ENCODE results near the gene STX5.
"Not testable (repeated sequence)": the region's sequence is repeated elsewhere in the genome, so short reads cannot be mapped to it uniquely, and the experiment has no call there.

Gene STX5

DNA sequence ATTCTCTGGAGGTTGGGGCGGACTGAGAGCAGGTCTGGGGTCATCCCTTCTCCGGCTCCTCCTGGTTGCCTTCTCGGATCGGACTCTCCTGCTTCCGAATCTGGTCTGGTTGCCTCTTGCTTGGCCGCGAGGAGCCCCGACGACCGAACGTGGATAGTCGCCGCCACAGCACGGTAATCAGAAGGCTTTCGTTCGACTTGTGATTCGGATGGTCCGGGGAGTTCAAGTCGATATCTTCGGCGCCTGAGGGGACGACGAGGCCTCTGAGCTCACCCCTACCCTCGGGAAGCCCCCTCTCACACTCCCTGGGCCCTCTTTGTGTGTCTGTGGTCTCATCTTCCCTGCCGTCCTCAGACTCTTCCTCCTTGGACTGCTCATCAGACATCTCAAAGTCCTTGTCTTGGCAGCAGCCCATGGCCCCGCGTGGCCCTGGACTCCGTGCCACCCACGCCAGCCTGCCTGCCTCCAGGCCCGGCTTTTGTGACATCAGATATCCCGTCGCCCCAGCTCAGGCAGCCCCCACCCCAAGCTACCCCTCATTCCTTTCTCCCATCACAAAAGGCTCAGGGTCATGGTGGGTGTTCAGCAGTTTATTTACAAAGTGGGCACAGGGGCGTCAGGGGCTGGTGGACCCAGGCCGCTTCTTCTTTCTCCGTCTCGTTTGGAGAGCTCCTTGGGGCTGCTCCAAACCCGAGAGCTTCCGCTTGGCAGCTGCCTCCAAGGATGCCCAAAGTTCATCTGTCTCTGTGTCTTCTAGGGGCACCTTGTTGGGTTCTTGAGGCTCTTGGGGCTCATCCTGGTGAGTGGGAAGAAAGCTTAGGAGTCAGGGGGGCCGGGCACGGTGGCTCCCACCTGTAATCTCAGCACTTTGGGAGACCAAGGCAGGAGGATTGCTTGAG, 734 bp upstream of the STX5 start, which contains the start of gene TEX54:
Gene TEX54 (minus strand): TSS at position 506 of the 899 bp plus-strand sequence.
- Histone ChIP-seq H2AFZ (ENCODE audit: low read depth) (peak within 1 kb of the TSS; percentile 69), H3K4me1 (ENCODE audit: low read depth, poor library complexity, severe bottlenecking) (peaks cover 52% of the 10 kb centered on the region), H3K4me2 (peak within 1 kb of the TSS; percentile 75), H3K27ac (peak within 1 kb of the TSS; percentile 80), H3K9ac (peak within 1 kb of the TSS; percentile 93), H3K79me2 (ENCODE audit: insufficient read depth, low read depth) (peaks cover 55% of the 10 kb centered on the region), H3K4me3 (IDR thresholded peaks at IDR 0.05; ENCODE audit: insufficient read depth, low read depth, low read length) (peak within 1 kb of the TSS; percentile 31), H3K36me3 (ENCODE audit: insufficient read depth) (peaks cover 6% of the 10 kb centered on the region; the same call in 1 of the 2 replicates), H3K27me3 (ENCODE audit: insufficient read depth, low read depth) (no peaks in the 10 kb centered on the region), H4K20me1 (ENCODE audit: insufficient read depth) (no peaks in the 10 kb centered on the region)
- TF ChIP-seq, protein P1, sequence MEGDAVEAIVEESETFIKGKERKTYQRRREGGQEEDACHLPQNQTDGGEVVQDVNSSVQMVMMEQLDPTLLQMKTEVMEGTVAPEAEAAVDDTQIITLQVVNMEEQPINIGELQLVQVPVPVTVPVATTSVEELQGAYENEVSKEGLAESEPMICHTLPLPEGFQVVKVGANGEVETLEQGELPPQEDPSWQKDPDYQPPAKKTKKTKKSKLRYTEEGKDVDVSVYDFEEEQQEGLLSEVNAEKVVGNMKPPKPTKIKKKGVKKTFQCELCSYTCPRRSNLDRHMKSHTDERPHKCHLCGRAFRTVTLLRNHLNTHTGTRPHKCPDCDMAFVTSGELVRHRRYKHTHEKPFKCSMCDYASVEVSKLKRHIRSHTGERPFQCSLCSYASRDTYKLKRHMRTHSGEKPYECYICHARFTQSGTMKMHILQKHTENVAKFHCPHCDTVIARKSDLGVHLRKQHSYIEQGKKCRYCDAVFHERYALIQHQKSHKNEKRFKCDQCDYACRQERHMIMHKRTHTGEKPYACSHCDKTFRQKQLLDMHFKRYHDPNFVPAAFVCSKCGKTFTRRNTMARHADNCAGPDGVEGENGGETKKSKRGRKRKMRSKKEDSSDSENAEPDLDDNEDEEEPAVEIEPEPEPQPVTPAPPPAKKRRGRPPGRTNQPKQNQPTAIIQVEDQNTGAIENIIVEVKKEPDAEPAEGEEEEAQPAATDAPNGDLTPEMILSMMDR (conservative IDR thresholded peaks at IDR 0.05; ENCODE audit: low read depth, low read length): no peak

DNA sequence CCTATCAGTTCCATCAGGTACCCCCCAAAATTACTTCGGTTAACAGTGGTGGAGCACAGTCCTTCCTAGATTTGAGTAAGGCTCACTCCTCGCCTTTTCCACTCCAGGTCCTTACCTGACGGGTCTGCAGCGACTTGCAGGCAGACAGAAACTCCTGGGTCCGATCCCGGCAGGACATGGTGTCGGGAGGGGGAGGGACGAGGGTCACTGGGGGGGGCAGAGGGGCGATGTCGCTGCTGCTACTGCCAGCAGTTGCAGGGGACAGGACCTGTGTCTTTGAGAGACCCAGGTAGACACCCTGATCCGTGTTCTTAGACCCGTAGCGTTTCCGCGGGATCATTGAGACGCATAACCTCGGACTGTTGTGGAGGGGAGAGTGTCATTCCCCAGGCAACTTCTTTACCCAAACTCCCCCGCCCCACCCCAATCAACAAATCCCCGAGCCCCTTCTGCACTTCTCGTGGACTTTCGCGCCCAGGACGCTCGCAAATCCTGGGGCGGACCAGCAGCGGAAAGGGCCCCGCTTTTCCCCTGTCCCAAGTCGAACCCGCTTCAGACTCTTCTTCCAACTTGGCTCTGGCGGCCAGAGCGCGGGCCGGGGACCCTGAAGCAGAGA, 839 bp downstream of the STX5 start:
- Histone ChIP-seq H3K4me2 (peak overlapping the region; percentile 50), H3K27me3 (ENCODE audit: insufficient read depth, low read depth) (no peaks in the 10 kb centered on the region), H3K4me1 (ENCODE audit: low read depth, poor library complexity, severe bottlenecking) (peaks cover 38% of the 10 kb centered on the region), H3K79me2 (ENCODE audit: insufficient read depth, low read depth) (peaks cover 40% of the 10 kb centered on the region), H4K20me1 (ENCODE audit: insufficient read depth) (no peaks in the 10 kb centered on the region), H2AFZ (ENCODE audit: low read depth) (peak overlapping the region; percentile 69), H3K36me3 (ENCODE audit: insufficient read depth) (no peaks in the 10 kb centered on the region; the same call in 1 of the 2 replicates), H3K9ac (peak overlapping the region; percentile 93), H3K27ac (peak overlapping the region; percentile 80; the same call in 1 of the 2 replicates), H3K4me3 (IDR thresholded peaks at IDR 0.05; ENCODE audit: insufficient read depth, low read depth, low read length) (peak overlapping the region; percentile 31)
- TF ChIP-seq, protein P1 (conservative IDR thresholded peaks at IDR 0.05; ENCODE audit: low read depth, low read length): no peak

DNA sequence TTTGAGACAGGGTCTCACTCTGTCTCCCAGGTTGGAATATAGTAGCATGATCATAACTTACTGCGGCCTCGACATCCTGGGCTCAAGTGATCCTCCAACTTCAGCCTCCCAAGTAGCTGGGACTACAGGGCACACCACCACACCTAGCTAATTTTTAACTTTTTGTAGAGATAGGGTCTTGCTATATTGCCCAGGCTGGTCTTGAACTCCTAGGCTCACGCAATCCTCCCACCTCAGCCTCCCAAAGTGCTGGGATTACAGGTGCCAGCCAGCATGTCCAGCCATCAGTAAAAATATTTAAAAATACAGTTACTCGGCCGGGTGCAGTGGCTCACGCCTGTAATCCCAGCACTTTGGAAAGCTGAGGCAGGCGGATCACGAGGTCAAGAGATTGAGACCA, 3.7 kb downstream of the STX5 start:
- not testable (repeated sequence) for H3K36me3 ChIP-seq (ENCODE audit: insufficient read depth); H3K4me3 ChIP-seq (IDR thresholded peaks at IDR 0.05; ENCODE audit: insufficient read depth, low read depth, low read length); H3K4me2 ChIP-seq; H3K27ac ChIP-seq; H3K9ac ChIP-seq; H3K27me3 ChIP-seq (ENCODE audit: insufficient read depth, low read depth); H2AFZ ChIP-seq (ENCODE audit: low read depth); H4K20me1 ChIP-seq (ENCODE audit: insufficient read depth)
- peaks cover 22% of the 10 kb centered on the region for H3K4me1 ChIP-seq (ENCODE audit: low read depth, poor library complexity, severe bottlenecking)
- H3K79me2 ChIP-seq (ENCODE audit: insufficient read depth, low read depth): peaks cover 30% of the 10 kb centered on the region

DNA sequence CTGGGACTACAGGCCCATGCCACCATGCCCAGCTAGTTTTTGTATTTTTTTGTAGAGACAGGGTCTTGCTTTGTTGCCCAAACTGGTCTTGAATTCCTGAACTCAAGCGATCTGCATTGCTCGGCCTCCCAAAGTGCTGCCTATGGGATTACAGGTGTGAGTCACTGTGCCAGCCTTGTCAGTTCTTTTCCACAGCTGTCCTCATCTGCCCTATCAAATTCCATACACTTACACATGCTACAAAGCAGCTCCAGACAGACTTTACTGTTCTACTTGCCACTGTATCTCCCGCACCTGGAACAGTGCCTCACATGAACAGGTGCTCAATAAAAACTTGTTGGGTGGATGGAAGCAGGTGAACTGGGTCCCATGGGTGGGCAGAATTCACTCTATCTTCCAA, 8.2 kb downstream of the STX5 start:
- peaks cover 5% of the 10 kb centered on the region; the same call in 1 of the 2 replicates for H3K36me3 ChIP-seq (ENCODE audit: insufficient read depth)
- no peaks in the 10 kb centered on the region for H4K20me1 ChIP-seq (ENCODE audit: insufficient read depth)
- H3K27me3 ChIP-seq (ENCODE audit: insufficient read depth, low read depth): no peaks in the 10 kb centered on the region

More for the DNA sequence above, 8.2 kb downstream of the STX5 start:
- H3K79me2 ChIP-seq (ENCODE audit: insufficient read depth, low read depth): peaks cover 4% of the 10 kb centered on the region; the same call in 1 of the 2 replicates
- H2AFZ ChIP-seq (ENCODE audit: low read depth): no peak overlapping the region
- H3K4me2 ChIP-seq: no peak overlapping the region
- peaks cover 10% of the 10 kb centered on the region for H3K4me1 ChIP-seq (ENCODE audit: low read depth, poor library complexity, severe bottlenecking)
- no peak overlapping the region for H3K27ac ChIP-seq
- H3K4me3 ChIP-seq (IDR thresholded peaks at IDR 0.05; ENCODE audit: insufficient read depth, low read depth, low read length): no peak overlapping the region
- no peak overlapping the region for H3K9ac ChIP-seq
- TF ChIP-seq, protein P1 (conservative IDR thresholded peaks at IDR 0.05; ENCODE audit: low read depth, low read length): no peak
